ENCODE results near the gene KLK14.

The KLK14 gene

DNA sequence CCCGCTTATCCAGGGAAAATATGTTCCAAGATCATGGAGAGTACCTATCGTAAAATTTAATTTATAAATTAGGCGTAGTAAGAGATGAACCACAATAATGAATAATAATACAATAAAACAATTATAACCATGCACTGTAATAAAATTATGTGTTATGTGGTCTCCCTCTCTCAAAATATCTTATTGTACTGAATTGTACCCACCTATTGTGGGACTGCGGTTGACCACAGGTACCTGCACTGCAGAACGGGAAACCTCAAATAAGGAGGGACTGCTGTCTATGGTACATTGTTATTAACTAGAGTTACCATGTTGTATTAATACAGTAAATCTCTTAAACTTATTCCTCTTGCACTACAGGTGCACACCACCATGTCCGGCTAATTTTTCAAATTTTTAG is 42.5 kb downstream of the KLK14 start:
- DNase-seq: no peak

DNA sequence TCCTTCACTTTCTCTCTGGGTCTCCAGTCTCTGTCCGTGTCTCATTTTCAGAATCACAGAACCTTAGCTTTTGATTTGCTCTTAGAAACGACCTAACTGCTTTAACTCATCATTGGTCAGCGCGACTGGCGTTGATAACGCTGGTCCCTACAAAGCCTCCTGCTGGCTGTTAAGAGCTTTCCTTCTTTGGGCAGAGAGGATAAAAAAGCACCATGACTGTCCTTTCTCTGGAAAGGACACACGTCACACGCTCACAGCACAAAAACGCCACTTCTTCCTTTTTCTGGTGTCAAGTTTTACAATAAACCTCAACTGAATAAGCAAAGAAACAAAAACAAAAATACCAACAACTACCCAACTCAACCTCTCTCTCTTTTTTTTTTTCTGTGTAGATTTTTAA is 46.2 kb downstream of the KLK14 start:
- DNase-seq: peak in 1 of 2 donors; percentile 16

DNA sequence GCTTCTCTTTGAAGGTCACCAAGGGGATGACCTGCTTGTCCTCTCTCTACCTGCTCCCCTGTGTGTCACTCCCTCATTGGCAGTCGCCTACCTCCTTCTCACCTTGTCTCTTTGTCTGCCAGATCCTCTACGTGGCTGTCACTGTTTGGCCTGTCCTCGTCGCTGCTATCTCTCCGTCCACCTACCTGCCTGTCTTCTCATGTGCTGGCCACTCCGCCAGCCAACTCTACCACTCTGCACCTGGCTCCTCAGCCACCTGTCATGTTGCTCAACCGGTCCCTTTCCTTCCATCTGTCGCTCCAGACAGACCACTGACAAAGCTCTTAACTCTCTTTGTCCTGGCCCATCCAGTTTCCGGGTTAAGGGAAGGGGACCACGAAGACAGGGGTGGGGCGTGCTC is 48.0 kb downstream of the KLK14 start, which contains the start of gene KLK12:
Gene KLK12, minus strand, starts transcription at position 299 of the 400 bp plus-strand sequence. CDS start 381 bp downstream, outside the sequence.
- no peak for DNase-seq

DNA sequence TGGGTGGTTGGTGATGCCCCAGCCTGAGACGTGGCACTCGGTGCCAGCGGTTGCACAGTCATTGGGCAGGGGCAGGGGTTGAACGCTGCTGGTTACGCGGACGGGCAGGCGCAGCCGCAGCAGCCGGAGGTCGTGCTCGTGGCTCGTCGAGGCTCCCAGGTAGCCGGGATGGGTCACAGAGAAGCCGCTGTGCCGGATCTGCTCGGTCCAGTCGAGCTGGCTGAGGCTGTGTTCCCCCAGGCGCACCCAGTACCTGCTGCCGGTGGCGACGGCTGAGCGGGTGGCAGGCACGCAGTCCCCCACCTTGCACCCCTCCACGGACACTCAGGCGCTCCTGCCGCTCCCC is 50.8 kb downstream of the KLK14 start:
- no peak for DNase-seq

DNA sequence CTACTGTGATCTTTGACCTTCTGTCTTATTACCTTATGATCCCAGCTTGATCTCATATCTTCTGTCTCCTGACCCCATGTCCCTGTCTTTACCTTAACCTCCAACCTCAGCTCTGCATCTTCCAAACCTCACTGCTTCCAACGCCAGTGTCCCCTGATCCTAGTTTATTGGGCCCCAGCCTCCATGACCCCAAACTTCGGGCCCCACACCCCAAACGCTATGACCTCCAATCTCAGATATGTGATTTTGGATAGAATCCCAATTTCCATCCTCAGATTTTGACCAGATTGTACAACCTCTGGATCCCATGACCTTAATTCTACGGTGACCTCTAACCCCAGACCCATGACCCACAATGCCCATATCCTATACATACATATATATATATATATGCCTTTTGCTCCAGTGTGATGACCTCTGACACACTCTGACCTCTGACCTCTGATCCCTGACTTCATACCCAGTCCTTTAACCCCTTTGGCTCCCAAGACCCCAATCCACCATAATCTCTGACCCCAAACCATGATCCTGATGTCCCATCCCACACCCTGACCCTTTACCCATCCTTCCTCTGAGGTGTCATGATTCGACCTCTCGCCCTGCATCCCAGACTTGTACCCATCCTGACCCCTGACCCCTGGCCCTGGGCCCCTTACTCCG is 51.3 kb downstream of the KLK14 start:
- no peak for DNase-seq

DNA sequence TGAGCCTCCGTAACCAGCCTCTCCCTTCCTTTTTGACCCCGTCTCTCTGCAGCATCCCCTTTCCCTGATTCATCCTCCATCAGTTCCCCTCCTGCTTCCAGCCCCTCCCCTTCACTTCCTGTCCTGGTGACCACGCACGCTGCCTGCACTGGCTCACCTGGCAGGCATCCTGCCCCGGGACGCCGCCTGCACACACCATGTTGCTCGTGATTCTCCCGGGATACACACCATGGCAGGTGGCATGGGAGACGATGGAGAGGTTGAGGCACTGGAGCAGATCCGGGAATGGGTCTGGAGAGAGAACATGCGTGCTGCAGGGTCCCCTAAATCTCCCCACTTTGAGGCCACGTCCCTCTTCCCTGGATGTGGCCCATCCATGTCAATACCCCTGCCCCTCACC is 52.1 kb downstream of the KLK14 start:
- DNase-seq: no peak

DNA sequence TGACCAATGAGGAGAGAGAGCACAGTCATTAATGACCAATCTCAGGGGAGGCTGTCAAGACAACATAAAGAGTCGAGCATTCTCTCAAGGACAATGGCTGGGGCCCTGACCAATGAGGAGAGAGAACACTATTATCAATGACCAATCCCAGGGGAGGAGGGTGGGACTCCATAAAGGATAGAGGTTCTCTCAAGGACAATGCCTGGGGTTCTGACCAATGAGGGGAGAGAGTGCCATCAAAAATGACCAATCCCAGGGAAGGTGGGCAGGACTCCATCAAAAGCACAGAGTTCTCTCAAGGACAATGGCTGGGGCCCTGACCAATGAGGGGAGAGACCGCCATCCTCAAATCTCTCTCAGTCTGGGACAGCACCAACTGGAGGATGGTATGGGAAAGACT is 53.0 kb downstream of the KLK14 start:
- no peak for DNase-seq
